OCI-LY1 (cell line): Measurements from ENCODE around the gene TEK.

Source experiments
- H2AFZ ChIP-seq: fragments of 200-600 bp; sonication (generic), shearing (Covaris generic); 2 replicates; pipeline ENCODE4 v1.6.0; 2014; ENCODE audit warnings: antibody characterized with exemption, mild to moderate bottlenecking, low read length
- H3F3A ChIP-seq: fragments of 200-600 bp; sonication (generic), shearing (Covaris generic); 2 replicates; pipeline ENCODE4 v1.6.0; 2014; ENCODE audit warnings: mild to moderate bottlenecking, antibody characterized with exemption, low read length, moderate library complexity; ENCODE audit not compliant: insufficient read depth
- H3K27ac ChIP-seq: fragments of 200-600 bp; sonication (generic); 2 replicates; pipeline ENCODE4 v1.5.1; 2014; ENCODE audit warnings: low read length, mixed run types, mild to moderate bottlenecking, low read depth; ENCODE audit not compliant: poor library complexity, severe bottlenecking
- H3K27me3 ChIP-seq: fragments of 200-600 bp; sonication (generic); 2 replicates; pipeline ENCODE4 v1.6.0; 2014; ENCODE audit warnings: antibody characterized with exemption, mild to moderate bottlenecking, low read length, moderate library complexity; ENCODE audit not compliant: insufficient read depth
- H3K36me3 ChIP-seq: fragments of 200-600 bp; sonication (generic); 2 replicates; pipeline ENCODE4 v1.6.1; 2014; ENCODE audit warnings: mild to moderate bottlenecking, antibody characterized with exemption, low read length, moderate library complexity, mixed read lengths; ENCODE audit not compliant: insufficient read depth
- H3K4me1 ChIP-seq: fragments of 200-600 bp; sonication (generic); 2 replicates; pipeline ENCODE4 v1.5.1; 2014; ENCODE audit warnings: mild to moderate bottlenecking, low read length, moderate library complexity; ENCODE audit not compliant: insufficient read depth, severe bottlenecking
- H3K4me2 ChIP-seq: fragments of 200-600 bp; sonication (generic), shearing (Covaris generic); 2 replicates; pipeline ENCODE4 v1.6.1; 2014; ENCODE audit warnings: low read length
- H3K4me3 ChIP-seq: fragments of 200-600 bp; sonication (generic); 2 replicates; pipeline ENCODE4 v1.5.1; 2014; ENCODE audit warnings: low read length, low read depth, mild to moderate bottlenecking, mixed read lengths; ENCODE audit not compliant: poor library complexity, severe bottlenecking
- H3K79me2 ChIP-seq: fragments of 200-600 bp; shearing (Covaris generic); 2 replicates; pipeline ENCODE4 v1.6.1; 2016; ENCODE audit warnings: mixed run types, low read length, mixed read lengths; ENCODE audit not compliant: insufficient read depth
- H3K9ac ChIP-seq: fragments of 200-600 bp; sonication (generic), shearing (Covaris generic); 2 replicates; pipeline ENCODE4 v1.6.1; 2014; ENCODE audit warnings: mild to moderate bottlenecking, low read length, mixed read lengths
- H3K9me2 ChIP-seq: fragments of 200-600 bp; sonication (generic), shearing (Covaris generic); 2 replicates; pipeline ENCODE4 v1.6.1; 2014; ENCODE audit warnings: low read depth, mild to moderate bottlenecking, low read length, mixed read lengths
- H3K9me3 ChIP-seq: fragments of 200-600 bp; shearing (Covaris generic); 2 replicates; pipeline ENCODE4 v1.6.1; 2014; ENCODE audit warnings: low read length, mixed read lengths
- H4K20me1 ChIP-seq: fragments of 200-600 bp; sonication (generic), shearing (Covaris generic); 2 replicates; pipeline ENCODE4 v1.6.0; 2016; ENCODE audit warnings: mild to moderate bottlenecking, low read length; ENCODE audit not compliant: insufficient read depth
- CTCF ChIP-seq: fragments of 200-600 bp; sonication (generic), shearing (Covaris generic); IDR thresholded peaks from 2 replicates; pipeline ENCODE4 v1.5.1; 2017; ENCODE audit warnings: mild to moderate bottlenecking, antibody characterized with exemption, low read length, moderate library complexity, mixed read lengths
- EZH2 ChIP-seq: fragments of 200-600 bp; sonication (generic), shearing (Covaris generic); IDR thresholded peaks from 2 replicates; pipeline ENCODE4 v1.8.0; 2017; ENCODE audit warnings: borderline replicate concordance, mixed run types, mild to moderate bottlenecking, antibody characterized with exemption, low read length, moderate library complexity, mixed read lengths

Gene TEK

GRCh38 chr9:27189426-27189825 is 80.4 kb downstream of the TEK start:
- no peaks in the 10 kb centered on the region for H3K36me3 ChIP-seq
- no peak overlapping the region for H2AFZ ChIP-seq

GRCh38 chr9:27192291-27192960 is 83.4 kb downstream of the TEK start:
- no peaks in the 10 kb centered on the region for H3K9me3 ChIP-seq
- no peaks in the 10 kb centered on the region for H3K79me2 ChIP-seq
- no peak overlapping the region for H2AFZ ChIP-seq
- no peaks in the 10 kb centered on the region for H3K4me1 ChIP-seq
- no peaks in the 10 kb centered on the region for H3K9me2 ChIP-seq
- H4K20me1 ChIP-seq: no peaks in the 10 kb centered on the region
- no peak overlapping the region for H3K9ac ChIP-seq
- no peak for TF ChIP-seq CTCF
- no peak for TF ChIP-seq EZH2
- H3K36me3 ChIP-seq: no peaks in the 10 kb centered on the region
- H3K27me3 ChIP-seq: no peaks in the 10 kb centered on the region
- H3F3A ChIP-seq: no peaks in the 10 kb centered on the region
- no peak overlapping the region for H3K27ac ChIP-seq
- no peak overlapping the region for H3K4me2 ChIP-seq
- no peak overlapping the region for H3K4me3 ChIP-seq

More at GRCh38 chr9:27189426-27189825, 80.4 kb downstream of the TEK start:
- Histone ChIP-seq H3F3A (no peaks in the 10 kb centered on the region), H3K4me1 (no peaks in the 10 kb centered on the region), H3K27me3 (no peaks in the 10 kb centered on the region), H3K9me3 (no peaks in the 10 kb centered on the region), H3K27ac (no peak overlapping the region), H3K4me2 (no peak overlapping the region), H3K79me2 (no peaks in the 10 kb centered on the region), H3K9ac (no peak overlapping the region), H3K4me3 (no peak overlapping the region), H4K20me1 (no peaks in the 10 kb centered on the region), H3K9me2 (no peaks in the 10 kb centered on the region)
- TF ChIP-seq EZH2: no peak
- no peak for TF ChIP-seq CTCF

DNA sequence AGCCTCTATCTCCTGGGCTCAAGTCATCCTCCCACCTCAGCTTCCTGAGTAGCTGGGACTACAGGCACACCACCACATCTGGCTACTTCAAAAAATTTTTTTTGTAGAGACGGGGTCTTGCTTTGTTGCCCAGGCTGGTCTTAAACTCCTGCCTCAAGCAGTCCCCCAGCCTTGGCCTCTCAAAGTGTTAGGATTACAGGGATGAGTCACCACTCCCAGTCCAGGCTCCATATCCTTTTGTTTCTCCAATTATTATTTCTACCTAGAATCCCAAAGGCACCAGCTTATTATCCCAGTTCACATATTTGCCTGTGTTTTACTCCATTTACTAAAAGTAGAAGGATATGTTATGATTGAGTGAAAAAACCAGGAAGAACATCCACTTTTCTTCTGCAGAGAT is 84.9 kb downstream of the TEK start:
- H3K4me2 ChIP-seq: no peak overlapping the region

More for the DNA sequence above, 84.9 kb downstream of the TEK start:
- Histone ChIP-seq H3K4me3 (no peak overlapping the region), H3K79me2 (no peaks in the 10 kb centered on the region), H4K20me1 (no peaks in the 10 kb centered on the region), H3K9me3 (no peaks in the 10 kb centered on the region), H3K27me3 (no peaks in the 10 kb centered on the region), H3K36me3 (no peaks in the 10 kb centered on the region), H3K9ac (no peak overlapping the region), H3K27ac (no peak overlapping the region), H3K9me2 (no peaks in the 10 kb centered on the region), H3F3A (no peaks in the 10 kb centered on the region), H2AFZ (no peak overlapping the region), H3K4me1 (no peaks in the 10 kb centered on the region)
- TF ChIP-seq EZH2 (no peak), CTCF (no peak)
